Testis (tissue), 2 donors: Measurements from ENCODE around the gene GUCY1A2.

ENCODE experiments used
- CTCF ChIP-seq, 3 experiments: fragments of 450-650 bp in 2 of 3; fragments of 200-600 bp in 1 of 3; sonication (generic) in 1 of 3; IDR thresholded peaks; one replicate each; pipeline ENCODE4 v1.5.1; 2016 to 2019; ENCODE audit warnings: antibody characterized with exemption in 3 of 3, mild to moderate bottlenecking in 2 of 3, moderate library complexity in 1 of 3
- POLR2A ChIP-seq: fragments of 450-650 bp; IDR thresholded peaks from one replicate; pipeline ENCODE4 v1.6.1; 2017; ENCODE audit warnings: antibody characterized with exemption, mild to moderate bottlenecking, moderate library complexity

GRCh38 chr11:107050121-107050520, 31.8 kb upstream of the GUCY1A2 start:
- TF ChIP-seq CTCF (IDR thresholded peaks at IDR 0.05) (no peak), POLR2A (no peak)
